ENCODE results near the gene RUSF1. TPM values are rescaled to one million over a fixed set of nuclear protein-coding genes. Genes with fewer than 3 reads are reported as not detected.
"Not testable (repeated sequence)": the region's sequence is repeated elsewhere in the genome, so short reads cannot be mapped to it uniquely, and the experiment has no call there.

The RUSF1 gene
- total and polyA plus RNA-seq, 8 donors = 21.4 to 171 (median 47.0) TPM

- Histone ChIP-seq H3K9me3 (no peaks in the 10 kb centered on the region), H3K36me3 (no peaks in the 10 kb centered on the region), H3K27ac (peak overlapping the region in 4 of 5 donors; percentile 61 to 74 (median 66)), H3K4me1 (peaks cover 39 to 51% (median 47%) of the 10 kb centered on the region in 4 donors), H3K4me3 (no peak overlapping the region), H3K27me3 (no peaks in the 10 kb centered on the region)
- DNase-seq = no peak
- TF ChIP-seq POLR2AphosphoS5 (IDR thresholded peaks at IDR 0.05) = no peak
- TF ChIP-seq, protein P1, sequence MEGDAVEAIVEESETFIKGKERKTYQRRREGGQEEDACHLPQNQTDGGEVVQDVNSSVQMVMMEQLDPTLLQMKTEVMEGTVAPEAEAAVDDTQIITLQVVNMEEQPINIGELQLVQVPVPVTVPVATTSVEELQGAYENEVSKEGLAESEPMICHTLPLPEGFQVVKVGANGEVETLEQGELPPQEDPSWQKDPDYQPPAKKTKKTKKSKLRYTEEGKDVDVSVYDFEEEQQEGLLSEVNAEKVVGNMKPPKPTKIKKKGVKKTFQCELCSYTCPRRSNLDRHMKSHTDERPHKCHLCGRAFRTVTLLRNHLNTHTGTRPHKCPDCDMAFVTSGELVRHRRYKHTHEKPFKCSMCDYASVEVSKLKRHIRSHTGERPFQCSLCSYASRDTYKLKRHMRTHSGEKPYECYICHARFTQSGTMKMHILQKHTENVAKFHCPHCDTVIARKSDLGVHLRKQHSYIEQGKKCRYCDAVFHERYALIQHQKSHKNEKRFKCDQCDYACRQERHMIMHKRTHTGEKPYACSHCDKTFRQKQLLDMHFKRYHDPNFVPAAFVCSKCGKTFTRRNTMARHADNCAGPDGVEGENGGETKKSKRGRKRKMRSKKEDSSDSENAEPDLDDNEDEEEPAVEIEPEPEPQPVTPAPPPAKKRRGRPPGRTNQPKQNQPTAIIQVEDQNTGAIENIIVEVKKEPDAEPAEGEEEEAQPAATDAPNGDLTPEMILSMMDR (IDR thresholded peaks at IDR 0.05) = no peak
- no peak for TF ChIP-seq EP300 (IDR thresholded peaks at IDR 0.05)
- TF ChIP-seq POLR2A (IDR thresholded peaks at IDR 0.05) = no peak
- intact Hi-C loops (cut with DNase I; ENCODE audit: low total_unique reads) = loop anchor here (10.0 kb wide), 1 partner anchor 266 kb away; the partner anchor contains the start of gene FUS
- WGBS, 5 donors = 72 to 81% (median 77%) methylated on average over 5 of the region's 5 CpGs
These were observed 57.0 kb downstream of the RUSF1 start for GRCh38 chr16:31451201-31451600.

DNA sequence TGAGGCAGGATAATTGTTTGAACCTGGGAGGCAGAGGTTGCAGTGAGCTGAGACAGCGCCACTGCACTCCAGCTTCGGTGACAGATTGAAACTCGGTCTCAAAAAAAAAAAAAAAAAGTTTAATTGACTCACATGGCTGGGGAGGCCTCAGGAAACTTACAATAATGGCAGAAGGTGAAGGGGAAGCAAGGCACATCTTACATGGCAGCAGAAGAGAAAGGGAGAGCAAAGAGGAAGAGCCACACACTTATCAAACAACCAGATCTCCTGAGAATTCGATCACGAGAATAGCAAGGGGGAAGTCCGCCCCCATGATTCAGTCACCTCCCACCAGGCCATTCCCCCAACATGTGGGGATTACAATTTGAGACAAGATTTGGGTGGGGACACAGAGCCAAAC, 62.3 kb downstream of the RUSF1 start:
- H3K36me3 ChIP-seq; intact Hi-C loops (cut with DNase I; ENCODE audit: low total_unique reads); H3K27me3 ChIP-seq; H3K27ac ChIP-seq; DNase-seq; H3K9me3 ChIP-seq; H3K4me3 ChIP-seq: not testable (repeated sequence)
- H3K4me1 ChIP-seq = peaks cover 5 to 13% (median 12%) of the 10 kb centered on the region in 4 donors
- WGBS, 5 donors = 75 to 81% (median 78%) methylated on average over 6 of the region's 6 CpGs

DNA sequence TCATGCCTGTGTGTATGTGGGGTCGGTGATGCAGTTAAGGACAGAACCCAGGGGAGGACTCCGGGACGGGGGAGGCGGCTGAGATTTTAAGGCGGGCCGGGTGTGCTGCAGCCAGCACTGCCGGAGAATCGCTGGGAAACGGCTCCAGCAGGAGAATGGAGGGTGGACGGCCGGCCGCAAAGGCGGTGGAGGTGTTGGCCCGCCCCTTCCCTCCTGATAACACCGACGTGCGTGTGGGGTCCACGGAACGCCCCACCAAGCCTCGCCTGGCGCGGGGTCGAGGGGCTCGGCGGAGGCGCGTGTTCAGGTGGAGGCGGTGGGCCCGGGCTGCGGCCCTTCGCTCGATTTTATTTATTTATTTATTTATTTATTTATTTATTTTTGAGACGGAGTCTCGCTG, 66.2 kb downstream of the RUSF1 start:
- DNase-seq = no peak
- TF ChIP-seq EP300 (IDR thresholded peaks at IDR 0.05) (no peak), POLR2A (IDR thresholded peaks at IDR 0.05) (no peak), POLR2AphosphoS5 (IDR thresholded peaks at IDR 0.05) (no peak)
- TF ChIP-seq, protein P1 (IDR thresholded peaks at IDR 0.05) = no peak
- intact Hi-C loops (cut with DNase I; ENCODE audit: low total_unique reads) = loop anchor here (5.0 kb wide), 1 partner anchor 460 kb away; no protein-coding TSS in a partner anchor
- WGBS, 5 donors = 46 to 78% (median 62%) methylated on average over 27 to 34 of the region's 34 CpGs
- Histone ChIP-seq H3K4me1 (peaks cover 5 to 13% (median 12%) of the 10 kb centered on the region in 4 donors), H3K9me3 (no peaks in the 10 kb centered on the region), H3K27ac (peak overlapping the region in 3 of 5 donors; percentile 89 to 95 (median 92)), H3K27me3 (no peaks in the 10 kb centered on the region), H3K4me3 (peak overlapping the region; percentile 70 to 89 (median 74)), H3K36me3 (no peaks in the 10 kb centered on the region)

DNA sequence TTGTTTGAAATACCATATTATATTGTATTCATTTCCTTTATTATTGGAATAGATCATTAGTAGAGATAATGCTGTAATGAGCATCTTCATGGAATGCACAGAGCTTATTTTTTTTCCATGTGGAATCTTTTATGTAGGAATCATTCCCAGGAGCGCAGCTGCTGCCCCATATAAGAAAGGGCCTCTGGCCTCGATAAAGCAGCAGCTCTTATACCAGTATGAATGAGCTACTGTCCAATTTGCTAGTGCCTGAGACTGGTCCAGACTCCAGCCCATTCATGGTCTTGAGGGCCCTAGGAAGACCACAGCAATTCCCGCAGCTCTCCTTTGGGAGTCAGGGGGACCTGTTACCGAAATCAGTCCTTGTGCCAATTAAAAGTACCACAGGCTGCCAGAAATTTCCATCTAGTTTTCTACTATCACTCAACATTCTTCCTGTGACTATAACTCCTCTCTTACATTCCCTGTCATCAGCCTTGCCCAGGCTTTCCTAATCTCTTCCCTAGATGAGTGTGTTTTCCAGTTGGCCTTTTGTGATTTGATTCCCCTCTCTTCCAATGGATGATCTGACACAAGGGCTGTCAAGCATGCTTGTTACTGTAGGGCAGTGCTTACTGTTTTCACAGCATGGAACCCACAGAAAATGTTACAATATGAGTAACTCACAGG, 67.5 kb downstream of the RUSF1 start:
- no peaks in the 10 kb centered on the region for H3K9me3 ChIP-seq
- H3K27ac ChIP-seq = no peak overlapping the region
- intact Hi-C loops (cut with DNase I; ENCODE audit: low total_unique reads) = loop anchor here (5.0 kb wide), 1 partner anchor 458 kb away; no protein-coding TSS in a partner anchor
- H3K4me3 ChIP-seq = no peak overlapping the region
- H3K27me3 ChIP-seq = no peaks in the 10 kb centered on the region
- WGBS, 5 donors = 61 to 85% (median 74%) methylated on average over 4 of the region's 4 CpGs
- no peak for DNase-seq
- H3K36me3 ChIP-seq = peaks cover 0 to 11% (median 0%) of the 10 kb centered on the region in 4 donors
- H3K4me1 ChIP-seq = peaks cover 5 to 13% (median 12%) of the 10 kb centered on the region in 4 donors
- no peak for TF ChIP-seq POLR2A (IDR thresholded peaks at IDR 0.05)
- TF ChIP-seq, protein P1 (IDR thresholded peaks at IDR 0.05) = no peak
- no peak for TF ChIP-seq EP300 (IDR thresholded peaks at IDR 0.05)
- no peak for TF ChIP-seq POLR2AphosphoS5 (IDR thresholded peaks at IDR 0.05)

DNA sequence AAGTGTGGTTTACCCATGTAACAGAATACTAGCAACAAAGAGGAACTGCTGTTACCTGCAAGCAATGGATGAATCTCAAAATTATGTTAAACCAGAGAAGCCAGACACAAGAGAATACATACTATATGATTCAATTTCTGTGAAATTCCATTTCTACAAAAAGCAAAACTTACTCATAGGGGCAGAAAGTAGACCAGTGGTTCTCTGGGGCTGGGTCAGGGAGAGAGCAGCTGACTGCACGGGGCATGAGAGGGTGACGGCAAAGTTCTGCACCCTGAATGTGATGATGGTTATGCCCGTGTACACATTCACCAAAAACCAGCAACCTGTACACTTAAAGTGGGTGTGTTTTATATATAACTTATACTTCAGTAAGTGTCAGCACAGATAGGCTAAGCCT, 68.7 kb downstream of the RUSF1 start:
- H3K4me1 ChIP-seq = peaks cover 5 to 13% (median 12%) of the 10 kb centered on the region in 4 donors
- H3K27ac ChIP-seq = no peak overlapping the region
- WGBS, 5 donors = 75 to 92% (median 84%) methylated on average over 3 of the region's 3 CpGs
- no peak overlapping the region for H3K4me3 ChIP-seq
- TF ChIP-seq POLR2A (IDR thresholded peaks at IDR 0.05) = no peak
- TF ChIP-seq POLR2AphosphoS5 (IDR thresholded peaks at IDR 0.05) = no peak
- no peak for TF ChIP-seq EP300 (IDR thresholded peaks at IDR 0.05)
- TF ChIP-seq, protein P1 (IDR thresholded peaks at IDR 0.05) = no peak
- intact Hi-C loops (cut with DNase I; ENCODE audit: low total_unique reads) = no loop called here
- H3K9me3 ChIP-seq = no peaks in the 10 kb centered on the region
- DNase-seq = no peak
- peaks cover 0 to 14% (median 0%) of the 10 kb centered on the region in 4 donors for H3K36me3 ChIP-seq
- no peaks in the 10 kb centered on the region for H3K27me3 ChIP-seq
